HepG2 (cell line): ENCODE results near the gene NDOR1. TPM values are rescaled to one million over a fixed set of nuclear protein-coding genes. Genes with fewer than 3 reads are reported as not detected.

Source experiments
- ATF7-NPFF ChIP-seq: sonication (generic); formaldehyde crosslinking; IDR thresholded peaks from 2 replicates; pipeline ENCODE4 v1.8.1; 2023; ENCODE audit warnings: mild to moderate bottlenecking, low read depth, missing genetic modification reagents, moderate library complexity
- GATAD2A ChIP-seq: IDR thresholded peaks from 2 replicates; pipeline ENCODE4 v1.6.1; 2016
- HMGXB3 ChIP-seq: sonication (generic); formaldehyde crosslinking; IDR thresholded peaks from 2 replicates; pipeline ENCODE4 v1.4.0; 2020; ENCODE audit warnings: missing genetic modification reagents, borderline replicate concordance
- HNRNPUL1 ChIP-seq: fragments of 200-400 bp; formaldehyde crosslinking; IDR thresholded peaks from 2 replicates; pipeline ENCODE4 v1.6.1; 2017; ENCODE audit warnings: low read depth, mild to moderate bottlenecking, low read length, moderate library complexity
- HOMEZ ChIP-seq: IDR thresholded peaks from 2 replicates; pipeline ENCODE4 v1.6.1; 2016; ENCODE audit warnings: low read depth
- MLX ChIP-seq: IDR thresholded peaks from 2 replicates; pipeline ENCODE4 v1.6.1; 2016
- REPIN1 ChIP-seq: sonication (generic); formaldehyde crosslinking; IDR thresholded peaks from 2 replicates; pipeline ENCODE4 v1.8.0; 2022; ENCODE audit warnings: missing genetic modification reagents, low read depth, mild to moderate bottlenecking, borderline replicate concordance
- THAP8 ChIP-seq: sonication (generic); formaldehyde crosslinking; IDR thresholded peaks from 2 replicates; pipeline ENCODE4 v1.5.1; 2020; ENCODE audit warnings: missing genetic modification reagents, mild to moderate bottlenecking, borderline replicate concordance
- ZBTB4 ChIP-seq: sonication (generic); formaldehyde crosslinking; IDR thresholded peaks from 2 replicates; pipeline ENCODE4 v1.4.0; 2020; ENCODE audit warnings: missing genetic modification reagents, mild to moderate bottlenecking, borderline replicate concordance
- ZBTB8A ChIP-seq: sonication (generic); formaldehyde crosslinking; IDR thresholded peaks from 2 replicates; pipeline ENCODE4 v1.4.0; 2020; ENCODE audit warnings: mild to moderate bottlenecking, low read depth, missing genetic modification reagents, borderline replicate concordance
- ZC3H13 ChIP-seq: sonication (generic); formaldehyde crosslinking; IDR thresholded peaks from 2 replicates; pipeline ENCODE4 v1.8.1; 2023; ENCODE audit warnings: mild to moderate bottlenecking, missing genetic modification reagents, moderate library complexity
- ZFAT ChIP-seq: sonication (generic); formaldehyde crosslinking; conservative IDR thresholded peaks from 2 replicates; pipeline ENCODE4 v1.8.1; 2023; ENCODE audit warnings: missing genetic modification reagents, inconsistent platforms
- ZFP41 ChIP-seq: sonication (generic); formaldehyde crosslinking; IDR thresholded peaks from 2 replicates; pipeline ENCODE4 v1.4.0; 2020; ENCODE audit warnings: mild to moderate bottlenecking, missing genetic modification reagents, borderline replicate concordance
- ZNF121 ChIP-seq: sonication (generic); formaldehyde crosslinking; IDR thresholded peaks from 2 replicates; pipeline ENCODE4 v1.5.0; 2020; ENCODE audit warnings: mild to moderate bottlenecking, missing genetic modification reagents
- ZNF333 ChIP-seq: sonication (generic); formaldehyde crosslinking; IDR thresholded peaks from 2 replicates; pipeline ENCODE4 v1.4.0; 2020; ENCODE audit warnings: mild to moderate bottlenecking, missing genetic modification reagents, borderline replicate concordance
- ZNF441 ChIP-seq: sonication (generic); formaldehyde crosslinking; IDR thresholded peaks from 2 replicates; pipeline ENCODE4 v1.7.0; 2021; ENCODE audit warnings: missing genetic modification reagents, borderline replicate concordance
- ZNF746 ChIP-seq: sonication (generic); formaldehyde crosslinking; IDR thresholded peaks from 2 replicates; pipeline ENCODE4 v1.8.0; 2022; ENCODE audit warnings: mild to moderate bottlenecking, missing genetic modification reagents
- polyA plus RNA-seq, 8 experiments: library from polyadenylated mRNA; depleted of rRNA in 3 of 8; stranded (reverse) in 7 of 8; unstranded in 1 of 8; fragments of >200 nt; fragmentation: Illumina TruSeq in 4 of 8; extraction: Trizol in 4 of 8; gene quantifications; 2 replicates each; pipeline versions ENCODE4 v1.2.1 to v1.2.3, GENCODE V29; 2011 to 2016; ENCODE audit warnings: low read depth in 4 of 8, missing spikeins in 1 of 8, mixed read lengths in 1 of 8; ENCODE audit not compliant: insufficient read depth in 1 of 8
- total RNA-seq, 5 experiments: library from RNA; depleted of rRNA; stranded (reverse); fragments of >200 nt; fragmentation: Illumina TruSeq; extraction: Trizol; gene quantifications; 2 replicates each; pipeline ENCODE4 v1.2.3, GENCODE V29; 2016; ENCODE audit warnings: low read depth in 1 of 5

Gene NDOR1
- total and polyA plus RNA-seq, 2 of the 13 experiments (the other 11 are each of a cell fraction or from before 2014, with no cell fraction given): 3.6 to 8.7 TPM

GRCh38 chr9:137200311-137201204, 4.9 kb upstream of the NDOR1 start, which contains the start of gene TPRN (continued):
- no peak for TF ChIP-seq HNRNPUL1
- no peak for TF ChIP-seq ZNF121 (CRISPR knock-in tag)
- TF ChIP-seq MLX: peak; percentile 66; the same call in 1 of the 2 replicates
- TF ChIP-seq ATF7-NPFF (CRISPR knock-in tag): peak; percentile 77
- peak; percentile 78; the same call in 1 of the 2 replicates for TF ChIP-seq ZFP41 (CRISPR knock-in tag)
- peak; percentile 88; the same call in 1 of the 2 replicates for TF ChIP-seq HMGXB3
- TF ChIP-seq ZFAT: 0 out of 2 replicates have a peak, but pooled peaks have one; percentile 52
- peak; percentile 27; the same call in 1 of the 2 replicates for TF ChIP-seq HOMEZ (CRISPR knock-in tag)
- TF ChIP-seq ZNF333 (CRISPR knock-in tag): no peak; the same call in 1 of the 2 replicates
- no peak for TF ChIP-seq THAP8 (CRISPR knock-in tag)
- peak; percentile 80 for TF ChIP-seq GATAD2A (CRISPR knock-in tag)
- TF ChIP-seq ZBTB4: peak; percentile 88; the same call in 1 of the 2 replicates
- no peak for TF ChIP-seq ZNF746
- peak; percentile 96; the same call in 1 of the 2 replicates for TF ChIP-seq ZC3H13 (CRISPR knock-in tag)
- TF ChIP-seq REPIN1: peak; percentile 84; the same call in 1 of the 2 replicates
- peak; percentile 76; the same call in 1 of the 2 replicates for TF ChIP-seq ZNF441 (CRISPR knock-in tag)
- no peak for TF ChIP-seq ZBTB8A (CRISPR knock-in tag)
